ENCODE data around the gene ARHGAP26.
A peak's percentile ranks its signal among the peaks of the same experiment; 100 is the strongest.
"Not testable (repeated sequence)": the region's sequence is repeated elsewhere in the genome, so short reads cannot be mapped to it uniquely, and the experiment has no call there.

ARHGAP26 gene

GRCh38 chr5:143199843-143200242, 429.7 kb downstream of the ARHGAP26 start:
- no peak for DNase-seq

GRCh38 chr5:143200781-143201398, 430.7 kb downstream of the ARHGAP26 start:
- DNase-seq: peak; percentile 90

GRCh38 chr5:143201589-143201988, 431.4 kb downstream of the ARHGAP26 start:
- no peak for DNase-seq

GRCh38 chr5:143203301-143203956, 433.3 kb downstream of the ARHGAP26 start:
- not testable (repeated sequence) for DNase-seq

- DNase-seq: no peak
These were observed 434.5 kb downstream of the ARHGAP26 start for GRCh38 chr5:143204474-143205246.

- no peak for DNase-seq
These were observed 435.2 kb downstream of the ARHGAP26 start for GRCh38 chr5:143205386-143205785.

- DNase-seq: no peak
These were observed 435.7 kb downstream of the ARHGAP26 start for GRCh38 chr5:143205883-143206195.

- DNase-seq: no peak
These were observed 436.2 kb downstream of the ARHGAP26 start for GRCh38 chr5:143206196-143207053.

- no peak for DNase-seq
These were observed 436.9 kb downstream of the ARHGAP26 start for GRCh38 chr5:143207058-143207457.

GRCh38 chr5:143207563-143208364, 437.6 kb downstream of the ARHGAP26 start:
- DNase-seq: peak; percentile 94

GRCh38 chr5:143208365-143208641, 438.1 kb downstream of the ARHGAP26 start:
- DNase-seq: peak; percentile 59

- peak; percentile 62 for DNase-seq
These were observed 438.8 kb downstream of the ARHGAP26 start for GRCh38 chr5:143208781-143209510.

- DNase-seq: no peak
These were observed 439.8 kb downstream of the ARHGAP26 start for GRCh38 chr5:143209881-143210395.

- no peak for DNase-seq
These were observed 440.4 kb downstream of the ARHGAP26 start for GRCh38 chr5:143210576-143210975.

- no peak for DNase-seq
These were observed 442.1 kb downstream of the ARHGAP26 start for GRCh38 chr5:143212261-143212660.

GRCh38 chr5:143213231-143213850, 443.2 kb downstream of the ARHGAP26 start:
- DNase-seq: no peak

- DNase-seq: no peak
These were observed 443.7 kb downstream of the ARHGAP26 start for GRCh38 chr5:143213851-143214363.

- no peak for DNase-seq
These were observed 444.3 kb downstream of the ARHGAP26 start for GRCh38 chr5:143214458-143214857.

GRCh38 chr5:143214890-143215289, 444.7 kb downstream of the ARHGAP26 start:
- no peak for DNase-seq

- DNase-seq: no peak
These were observed 445.5 kb downstream of the ARHGAP26 start for GRCh38 chr5:143215690-143216089.

- DNase-seq: no peak
These were observed 446.0 kb downstream of the ARHGAP26 start for GRCh38 chr5:143216211-143216610.
